GM12892 (cell line): Measurements from ENCODE around the gene CRAMP1.

ENCODE experiments used
- POLR2A ChIP-seq: IDR thresholded peaks from 2 replicates; pipeline ENCODE4 v1.6.1; 2011; ENCODE audit warnings: low read depth, low read length, control low read depth
- POLR2AphosphoS5 ChIP-seq: IDR thresholded peaks from 2 replicates; pipeline ENCODE4 v1.6.1; 2011; ENCODE audit warnings: low read depth, low read length, control low read depth

DNA sequence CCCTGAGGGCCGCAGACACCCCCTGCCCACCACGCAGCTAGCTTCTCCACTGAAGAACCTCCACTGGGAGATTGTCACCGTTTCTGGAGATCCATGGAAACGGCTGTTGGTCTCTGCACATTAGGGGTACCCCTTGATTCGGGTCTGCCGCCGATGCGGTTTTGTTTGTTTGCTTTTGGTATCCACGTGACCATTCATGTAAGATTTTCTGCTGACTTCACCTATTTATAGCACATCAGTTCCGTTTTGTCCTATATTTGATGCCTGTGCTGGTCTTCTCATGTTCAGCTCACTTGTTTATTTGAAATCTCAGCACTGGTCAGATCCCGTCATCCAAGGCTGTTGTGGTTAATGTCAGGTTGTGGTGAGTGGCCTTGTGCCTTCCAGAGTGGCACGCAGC is 21.1 kb downstream of the CRAMP1 start:
- TF ChIP-seq POLR2AphosphoS5 (no peak), POLR2A (no peak)
